ENCODE data around the gene SNTA1. TPM values are rescaled to one million over a fixed set of nuclear protein-coding genes. Genes with fewer than 3 reads are reported as not detected.

SNTA1 gene
- total and polyA plus RNA-seq, 9 of the 15 experiments (the other 6 are each of a cell fraction or from before 2014, with no cell fraction given) = 1.2 to 40.8 (median 20.3) TPM

DNA sequence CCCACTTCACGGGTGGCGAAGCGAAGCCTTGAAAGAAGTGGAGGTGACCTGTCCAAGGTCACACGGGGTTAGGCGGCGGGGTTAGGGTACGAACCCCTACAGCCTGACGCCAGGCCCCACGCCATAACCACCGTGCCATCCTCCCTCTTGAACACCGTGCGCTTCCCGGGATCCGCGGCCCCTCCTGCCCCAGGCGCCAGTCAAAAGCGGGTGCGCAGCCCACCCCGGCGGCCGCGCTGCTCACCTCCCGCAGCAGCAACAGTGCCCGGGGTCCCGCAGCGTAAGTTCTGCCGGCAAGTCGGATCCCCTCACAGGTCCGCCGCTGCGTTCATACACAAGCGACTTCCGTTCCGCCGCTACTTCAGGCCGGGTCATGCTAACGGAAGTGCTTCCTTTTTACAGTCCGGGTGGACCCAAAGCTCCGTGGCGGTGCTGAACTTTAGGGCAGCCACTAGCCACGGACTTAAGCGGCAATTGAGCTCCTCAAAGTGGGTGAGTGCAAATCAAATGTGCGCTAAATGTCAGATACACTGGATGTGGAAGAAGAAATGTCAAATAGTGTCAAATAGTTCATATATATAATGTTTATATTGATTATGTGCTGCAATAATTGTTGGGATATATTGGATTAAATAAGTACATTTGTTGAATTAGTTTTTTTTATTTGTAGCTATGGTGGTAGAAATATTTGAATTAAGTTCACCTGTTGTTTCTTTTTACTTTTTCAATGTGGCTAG lies 42.2 kb downstream of the SNTA1 start, which contains the start of gene CDK5RAP1 (continued):
- TF ChIP-seq, protein P1, sequence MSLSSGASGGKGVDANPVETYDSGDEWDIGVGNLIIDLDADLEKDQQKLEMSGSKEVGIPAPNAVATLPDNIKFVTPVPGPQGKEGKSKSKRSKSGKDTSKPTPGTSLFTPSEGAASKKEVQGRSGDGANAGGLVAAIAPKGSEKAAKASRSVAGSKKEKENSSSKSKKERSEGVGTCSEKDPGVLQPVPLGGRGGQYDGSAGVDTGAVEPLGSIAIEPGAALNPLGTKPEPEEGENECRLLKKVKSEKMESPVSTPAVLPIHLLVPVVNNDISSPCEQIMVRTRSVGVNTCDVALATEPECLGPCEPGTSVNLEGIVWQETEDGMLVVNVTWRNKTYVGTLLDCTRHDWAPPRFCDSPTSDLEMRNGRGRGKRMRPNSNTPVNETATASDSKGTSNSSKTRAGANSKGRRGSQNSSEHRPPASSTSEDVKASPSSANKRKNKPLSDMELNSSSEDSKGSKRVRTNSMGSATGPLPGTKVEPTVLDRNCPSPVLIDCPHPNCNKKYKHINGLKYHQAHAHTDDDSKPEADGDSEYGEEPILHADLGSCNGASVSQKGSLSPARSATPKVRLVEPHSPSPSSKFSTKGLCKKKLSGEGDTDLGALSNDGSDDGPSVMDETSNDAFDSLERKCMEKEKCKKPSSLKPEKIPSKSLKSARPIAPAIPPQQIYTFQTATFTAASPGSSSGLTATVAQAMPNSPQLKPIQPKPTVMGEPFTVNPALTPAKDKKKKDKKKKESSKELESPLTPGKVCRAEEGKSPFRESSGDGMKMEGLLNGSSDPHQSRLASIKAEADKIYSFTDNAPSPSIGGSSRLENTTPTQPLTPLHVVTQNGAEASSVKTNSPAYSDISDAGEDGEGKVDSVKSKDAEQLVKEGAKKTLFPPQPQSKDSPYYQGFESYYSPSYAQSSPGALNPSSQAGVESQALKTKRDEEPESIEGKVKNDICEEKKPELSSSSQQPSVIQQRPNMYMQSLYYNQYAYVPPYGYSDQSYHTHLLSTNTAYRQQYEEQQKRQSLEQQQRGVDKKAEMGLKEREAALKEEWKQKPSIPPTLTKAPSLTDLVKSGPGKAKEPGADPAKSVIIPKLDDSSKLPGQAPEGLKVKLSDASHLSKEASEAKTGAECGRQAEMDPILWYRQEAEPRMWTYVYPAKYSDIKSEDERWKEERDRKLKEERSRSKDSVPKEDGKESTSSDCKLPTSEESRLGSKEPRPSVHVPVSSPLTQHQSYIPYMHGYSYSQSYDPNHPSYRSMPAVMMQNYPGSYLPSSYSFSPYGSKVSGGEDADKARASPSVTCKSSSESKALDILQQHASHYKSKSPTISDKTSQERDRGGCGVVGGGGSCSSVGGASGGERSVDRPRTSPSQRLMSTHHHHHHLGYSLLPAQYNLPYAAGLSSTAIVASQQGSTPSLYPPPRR (CRISPR knock-in tag; IDR thresholded peaks at IDR 0.05; ENCODE audit: borderline replicate concordance) = peak; percentile 70
- TF ChIP-seq, protein P2, sequence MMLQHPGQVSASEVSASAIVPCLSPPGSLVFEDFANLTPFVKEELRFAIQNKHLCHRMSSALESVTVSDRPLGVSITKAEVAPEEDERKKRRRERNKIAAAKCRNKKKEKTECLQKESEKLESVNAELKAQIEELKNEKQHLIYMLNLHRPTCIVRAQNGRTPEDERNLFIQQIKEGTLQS (IDR thresholded peaks at IDR 0.05) = no peak
- TF ChIP-seq, protein P2 (CRISPR knock-in tag; conservative IDR thresholded peaks at IDR 0.05) = peak; percentile 76; the same call in 1 of the 2 replicates
- TF ChIP-seq, protein P3, sequence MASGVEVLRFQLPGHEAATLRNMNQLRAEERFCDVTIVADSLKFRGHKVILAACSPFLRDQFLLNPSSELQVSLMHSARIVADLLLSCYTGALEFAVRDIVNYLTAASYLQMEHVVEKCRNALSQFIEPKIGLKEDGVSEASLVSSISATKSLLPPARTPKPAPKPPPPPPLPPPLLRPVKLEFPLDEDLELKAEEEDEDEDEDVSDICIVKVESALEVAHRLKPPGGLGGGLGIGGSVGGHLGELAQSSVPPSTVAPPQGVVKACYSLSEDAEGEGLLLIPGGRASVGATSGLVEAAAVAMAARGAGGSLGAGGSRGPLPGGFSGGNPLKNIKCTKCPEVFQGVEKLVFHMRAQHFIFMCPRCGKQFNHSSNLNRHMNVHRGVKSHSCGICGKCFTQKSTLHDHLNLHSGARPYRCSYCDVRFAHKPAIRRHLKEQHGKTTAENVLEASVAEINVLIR (CRISPR knock-in tag; IDR thresholded peaks at IDR 0.05) = no peak; the same call in 1 of the 2 replicates
- TF ChIP-seq, protein P4, sequence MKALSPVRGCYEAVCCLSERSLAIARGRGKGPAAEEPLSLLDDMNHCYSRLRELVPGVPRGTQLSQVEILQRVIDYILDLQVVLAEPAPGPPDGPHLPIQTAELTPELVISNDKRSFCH (CRISPR knock-in tag; IDR thresholded peaks at IDR 0.05) = no peak
- TF ChIP-seq, protein P4 (tag; IDR thresholded peaks at IDR 0.05) = peak; percentile 50; the same call in 1 of the 2 replicates
- TF ChIP-seq, protein P5, sequence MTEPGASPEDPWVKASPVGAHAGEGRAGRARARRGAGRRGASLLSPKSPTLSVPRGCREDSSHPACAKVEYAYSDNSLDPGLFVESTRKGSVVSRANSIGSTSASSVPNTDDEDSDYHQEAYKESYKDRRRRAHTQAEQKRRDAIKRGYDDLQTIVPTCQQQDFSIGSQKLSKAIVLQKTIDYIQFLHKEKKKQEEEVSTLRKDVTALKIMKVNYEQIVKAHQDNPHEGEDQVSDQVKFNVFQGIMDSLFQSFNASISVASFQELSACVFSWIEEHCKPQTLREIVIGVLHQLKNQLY (CRISPR knock-in tag; conservative IDR thresholded peaks at IDR 0.05) = no peak
- no peak for TF ChIP-seq ZNF444 (CRISPR knock-in tag; IDR thresholded peaks at IDR 0.05)
- TF ChIP-seq CHD1 (IDR thresholded peaks at IDR 0.05; ENCODE audit: low read length) = no peak
- TF ChIP-seq, protein P6, sequence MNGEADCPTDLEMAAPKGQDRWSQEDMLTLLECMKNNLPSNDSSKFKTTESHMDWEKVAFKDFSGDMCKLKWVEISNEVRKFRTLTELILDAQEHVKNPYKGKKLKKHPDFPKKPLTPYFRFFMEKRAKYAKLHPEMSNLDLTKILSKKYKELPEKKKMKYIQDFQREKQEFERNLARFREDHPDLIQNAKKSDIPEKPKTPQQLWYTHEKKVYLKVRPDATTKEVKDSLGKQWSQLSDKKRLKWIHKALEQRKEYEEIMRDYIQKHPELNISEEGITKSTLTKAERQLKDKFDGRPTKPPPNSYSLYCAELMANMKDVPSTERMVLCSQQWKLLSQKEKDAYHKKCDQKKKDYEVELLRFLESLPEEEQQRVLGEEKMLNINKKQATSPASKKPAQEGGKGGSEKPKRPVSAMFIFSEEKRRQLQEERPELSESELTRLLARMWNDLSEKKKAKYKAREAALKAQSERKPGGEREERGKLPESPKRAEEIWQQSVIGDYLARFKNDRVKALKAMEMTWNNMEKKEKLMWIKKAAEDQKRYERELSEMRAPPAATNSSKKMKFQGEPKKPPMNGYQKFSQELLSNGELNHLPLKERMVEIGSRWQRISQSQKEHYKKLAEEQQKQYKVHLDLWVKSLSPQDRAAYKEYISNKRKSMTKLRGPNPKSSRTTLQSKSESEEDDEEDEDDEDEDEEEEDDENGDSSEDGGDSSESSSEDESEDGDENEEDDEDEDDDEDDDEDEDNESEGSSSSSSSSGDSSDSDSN (IDR thresholded peaks at IDR 0.05; ENCODE audit: borderline replicate concordance in 1 of 2, low read depth in 2 of 2, low read length in 2 of 2) = peak; percentile 98 to 99
- 0 out of 2 replicates have a peak, but pooled peaks have one; percentile 30 for TF ChIP-seq SMARCA4 (IDR thresholded peaks at IDR 0.05)
- TF ChIP-seq, protein P7, sequence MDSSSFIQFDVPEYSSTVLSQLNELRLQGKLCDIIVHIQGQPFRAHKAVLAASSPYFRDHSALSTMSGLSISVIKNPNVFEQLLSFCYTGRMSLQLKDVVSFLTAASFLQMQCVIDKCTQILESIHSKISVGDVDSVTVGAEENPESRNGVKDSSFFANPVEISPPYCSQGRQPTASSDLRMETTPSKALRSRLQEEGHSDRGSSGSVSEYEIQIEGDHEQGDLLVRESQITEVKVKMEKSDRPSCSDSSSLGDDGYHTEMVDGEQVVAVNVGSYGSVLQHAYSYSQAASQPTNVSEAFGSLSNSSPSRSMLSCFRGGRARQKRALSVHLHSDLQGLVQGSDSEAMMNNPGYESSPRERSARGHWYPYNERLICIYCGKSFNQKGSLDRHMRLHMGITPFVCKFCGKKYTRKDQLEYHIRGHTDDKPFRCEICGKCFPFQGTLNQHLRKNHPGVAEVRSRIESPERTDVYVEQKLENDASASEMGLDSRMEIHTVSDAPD (CRISPR knock-in tag; IDR thresholded peaks at IDR 0.05) = no peak
- TF ChIP-seq MCM2 (IDR thresholded peaks at IDR 0.05; ENCODE audit: low read depth) = no peak
- TF ChIP-seq CBFA2T2 (conservative IDR thresholded peaks at IDR 0.05) = no peak
